ENCODE data around the gene REXO5.

REXO5 gene

GRCh38 chr16:20889625-20890275, 83.4 kb downstream of the REXO5 start:
- no peak for TF ChIP-seq CTCF (IDR thresholded peaks at IDR 0.05; ENCODE audit: control insufficient read depth, insufficient read depth, low read depth, low read length, missing control alignments)
- no peak overlapping the region for H3K4me3 ChIP-seq (ENCODE audit: control insufficient read depth, low read depth, low read length)
- no peak for DNase-seq (ENCODE audit: low read depth)

- TF ChIP-seq CTCF (IDR thresholded peaks at IDR 0.05; ENCODE audit: control insufficient read depth, insufficient read depth, low read depth, low read length, missing control alignments), result no peak
- DNase-seq (ENCODE audit: low read depth), result no peak
- no peak overlapping the region for H3K4me3 ChIP-seq (ENCODE audit: control insufficient read depth, low read depth, low read length)
Observed at GRCh38 chr16:20894388-20894787, 88.1 kb downstream of the REXO5 start.

GRCh38 chr16:20897253-20897897, 91.0 kb downstream of the REXO5 start:
- no peak for TF ChIP-seq CTCF (IDR thresholded peaks at IDR 0.05; ENCODE audit: control insufficient read depth, insufficient read depth, low read depth, low read length, missing control alignments)
- no peak for DNase-seq (ENCODE audit: low read depth)
- no peak overlapping the region for H3K4me3 ChIP-seq (ENCODE audit: control insufficient read depth, low read depth, low read length)

- H3K4me3 ChIP-seq (ENCODE audit: control insufficient read depth, low read depth, low read length), result peak overlapping the region; percentile 5
- DNase-seq (ENCODE audit: low read depth), result no peak
- TF ChIP-seq CTCF (IDR thresholded peaks at IDR 0.05; ENCODE audit: control insufficient read depth, insufficient read depth, low read depth, low read length, missing control alignments), result no peak
Observed at GRCh38 chr16:20897922-20898321, 91.6 kb downstream of the REXO5 start.

GRCh38 chr16:20899071-20899470, 92.7 kb downstream of the REXO5 start:
- no peak for DNase-seq (ENCODE audit: low read depth)
- H3K4me3 ChIP-seq (ENCODE audit: control insufficient read depth, low read depth, low read length), result peak overlapping the region; percentile 93
- no peak for TF ChIP-seq CTCF (IDR thresholded peaks at IDR 0.05; ENCODE audit: control insufficient read depth, insufficient read depth, low read depth, low read length, missing control alignments)

All from AG09309 (cell line).